Endothelial cell of coronary artery (primary cell): ENCODE results near the gene SPRY4. TPM values are rescaled to one million over a fixed set of nuclear protein-coding genes. Genes with fewer than 3 reads are reported as not detected.

Experiments used
- total RNA-seq: library from RNA; depleted of rRNA; stranded (reverse); fragments of >200 nt; gene quantifications from 2 replicates; pipeline ENCODE4 v1.2.3, GENCODE V29; 2014

The SPRY4 gene, protein sequence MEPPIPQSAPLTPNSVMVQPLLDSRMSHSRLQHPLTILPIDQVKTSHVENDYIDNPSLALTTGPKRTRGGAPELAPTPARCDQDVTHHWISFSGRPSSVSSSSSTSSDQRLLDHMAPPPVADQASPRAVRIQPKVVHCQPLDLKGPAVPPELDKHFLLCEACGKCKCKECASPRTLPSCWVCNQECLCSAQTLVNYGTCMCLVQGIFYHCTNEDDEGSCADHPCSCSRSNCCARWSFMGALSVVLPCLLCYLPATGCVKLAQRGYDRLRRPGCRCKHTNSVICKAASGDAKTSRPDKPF
- total RNA-seq = 9.7 and 15.0 TPM in 2 replicates

DNA sequence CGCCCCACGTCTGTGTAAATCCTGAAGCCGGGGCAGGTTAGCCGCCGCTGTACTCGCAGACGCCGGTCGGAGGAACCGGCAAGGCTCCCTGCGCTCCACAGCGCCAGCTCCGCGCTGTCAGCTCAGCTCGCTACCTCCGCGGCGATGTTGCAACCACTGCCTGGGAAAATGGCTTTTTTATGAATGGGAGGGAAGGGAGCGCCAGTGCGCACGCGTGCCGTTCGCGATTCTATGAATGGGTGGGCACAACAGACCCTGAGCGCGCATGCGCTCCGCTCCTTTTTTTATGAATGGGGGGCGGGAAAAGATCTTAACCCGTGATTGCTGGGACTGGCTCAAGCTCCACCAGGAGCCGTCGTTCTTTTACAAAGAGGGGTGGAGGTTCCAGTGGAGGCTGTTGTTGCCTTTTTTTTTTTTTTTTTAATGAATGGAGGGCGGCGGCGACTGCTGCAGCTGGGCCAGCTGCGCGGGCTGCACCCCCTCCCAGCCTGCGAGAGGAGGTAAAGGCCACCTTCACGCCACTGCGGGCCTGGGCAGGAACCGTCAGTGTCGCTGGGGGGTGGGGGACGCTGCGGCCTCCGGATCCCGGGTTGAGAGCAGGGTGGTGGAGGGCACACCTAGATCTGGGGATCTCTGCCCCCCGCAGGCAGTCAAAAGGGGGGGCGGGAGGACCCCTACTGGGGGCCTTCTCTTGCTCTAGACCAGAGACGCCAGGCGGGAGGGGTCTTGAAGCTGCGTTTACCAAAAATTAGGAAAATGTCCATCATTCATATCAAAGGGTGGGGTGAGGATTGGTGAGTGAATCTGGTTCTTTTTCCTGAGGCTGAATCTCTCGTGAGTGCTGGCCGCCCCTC is at the start of gene SPRY4:
TSS of gene SPRY4 (minus strand) at position 151 of the 854 bp plus-strand sequence. CDS start 9,913 bp downstream, outside the sequence.

Other genes starting within 250 kb of the SPRY4 start
- 34.5 and 51.2 TPM in 2 replicates for gene NDFIP1, start 216.2 kb downstream of the SPRY4 start, total RNA-seq